ENCODE data around the gene RAB9A. TPM values are rescaled to one million over a fixed set of nuclear protein-coding genes. Genes with fewer than 3 reads are reported as not detected.
"Not testable (repeated sequence)": the region's sequence is repeated elsewhere in the genome, so short reads cannot be mapped to it uniquely, and the experiment has no call there.

Gene RAB9A
- total RNA-seq, 4 donors from 2014 or later, result 44.6 to 70.5 (median 56.0) TPM

DNA sequence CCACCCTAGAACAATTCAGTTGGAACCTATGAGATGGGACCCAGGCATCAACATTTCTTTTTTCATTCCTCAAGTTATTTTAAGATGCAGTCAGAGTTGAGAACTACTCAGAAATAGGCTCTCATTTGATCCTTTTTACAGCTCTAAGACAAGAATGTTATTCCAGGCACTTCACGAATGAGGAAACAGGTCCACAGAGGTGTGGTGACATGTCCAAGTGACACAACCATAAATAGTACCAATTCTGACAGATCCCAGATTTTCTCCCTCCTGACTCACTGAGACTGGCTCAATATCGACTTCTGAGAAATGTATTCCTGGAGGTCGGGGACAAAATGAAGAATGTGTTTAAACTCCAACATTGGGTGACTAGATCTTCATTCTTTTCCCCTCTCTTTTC is 24.9 kb upstream of the RAB9A start:
- no peak overlapping the region for H3K4me3 ChIP-seq (ENCODE audit: low read depth, poor library complexity, severe bottlenecking)
- intact Hi-C loops (cut with DNase I; ENCODE audit: low total_unique reads), result loop anchor here (10.0 kb wide), 1 partner anchor 71 kb away; the partner anchor contains the start of genes OFD1 and TRAPPC2
- 66 to 76% methylated on average over 3 of the region's 3 CpGs for WGBS, 2 donors
- TF ChIP-seq CTCF (IDR thresholded peaks at IDR 0.05) (no peak), POLR2A (IDR thresholded peaks at IDR 0.05) (no peak)
- DNase-seq (ENCODE audit: low spot score in 2 of 2), result no peak

- 72 to 76% methylated on average over 3 of the region's 3 CpGs for WGBS, 2 donors
- DNase-seq (ENCODE audit: low spot score in 2 of 2), result no peak
- H3K4me3 ChIP-seq (ENCODE audit: low read depth, poor library complexity, severe bottlenecking), result no peak overlapping the region
- TF ChIP-seq POLR2A (IDR thresholded peaks at IDR 0.05) (no peak), CTCF (IDR thresholded peaks at IDR 0.05) (no peak)
- intact Hi-C loops (cut with DNase I; ENCODE audit: low total_unique reads), result loop anchor here (10.0 kb wide), 1 partner anchor 68 kb away; the partner anchor contains the start of genes OFD1 and TRAPPC2
Observed at GRCh38 chrX:13666836-13667235, 22.1 kb upstream of the RAB9A start.

DNA sequence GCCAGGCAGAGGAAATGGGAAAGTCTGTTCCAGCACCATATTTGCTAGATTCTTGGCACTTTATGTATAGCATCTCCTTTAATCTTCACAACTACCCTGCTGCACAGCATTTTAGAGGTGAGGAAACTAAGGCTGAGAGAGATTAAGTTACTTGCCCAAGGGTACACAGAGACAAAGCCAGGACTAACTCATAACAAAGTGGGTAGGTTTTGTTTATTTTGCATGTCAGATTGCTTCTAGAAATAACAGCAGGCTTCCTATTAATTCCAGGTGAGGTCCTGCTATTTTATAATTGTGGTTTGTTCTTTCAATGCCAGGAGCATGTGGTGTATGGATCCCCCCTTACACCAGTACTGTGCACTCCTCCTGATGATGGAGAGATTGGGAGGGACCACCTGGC is 21.0 kb upstream of the RAB9A start:
- TF ChIP-seq CTCF (IDR thresholded peaks at IDR 0.05) (no peak), POLR2A (IDR thresholded peaks at IDR 0.05) (no peak)
- intact Hi-C loops (cut with DNase I; ENCODE audit: low total_unique reads), result loop anchor here (10.0 kb wide), 1 partner anchor 67 kb away; the partner anchor contains the start of genes OFD1 and TRAPPC2

DNA sequence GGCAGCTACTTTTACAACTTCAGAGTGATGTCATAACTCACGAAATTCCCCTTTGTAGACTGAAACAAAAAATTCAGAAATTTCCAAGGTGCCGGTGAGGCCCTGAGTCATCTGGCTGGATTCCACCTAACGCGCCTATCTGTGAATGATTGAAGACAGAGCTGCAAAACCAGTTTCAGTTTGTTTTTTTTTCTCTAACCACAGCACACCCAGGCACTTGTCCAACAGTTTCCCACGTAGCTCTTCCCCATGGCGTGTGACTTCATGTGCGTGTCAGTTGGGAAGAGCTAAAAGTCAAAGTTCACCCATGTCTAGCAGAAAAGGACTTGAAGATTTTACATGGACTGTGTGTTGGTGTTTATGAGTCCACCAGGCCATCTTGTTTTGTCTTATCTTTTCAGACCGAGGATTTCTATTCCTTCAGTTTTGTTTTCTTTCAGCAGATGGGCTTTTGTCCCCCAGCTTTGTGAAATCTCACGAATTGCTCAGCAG is 19.6 kb upstream of the RAB9A start:
- 8 to 36% methylated on average over 9 of the region's 9 CpGs for WGBS, 2 donors
- TF ChIP-seq POLR2A (IDR thresholded peaks at IDR 0.05) (no peak), CTCF (IDR thresholded peaks at IDR 0.05) (no peak)
- H3K4me3 ChIP-seq (ENCODE audit: low read depth, poor library complexity, severe bottlenecking), result no peak overlapping the region
- DNase-seq (ENCODE audit: low spot score in 2 of 2), result peak in 1 of 2 donors; percentile 63
- intact Hi-C loops (cut with DNase I; ENCODE audit: low total_unique reads), result loop anchor here (10.0 kb wide), 1 partner anchor 66 kb away; the partner anchor contains the start of genes OFD1 and TRAPPC2

More for the DNA sequence above, 21.0 kb upstream of the RAB9A start:
- no peak overlapping the region for H3K4me3 ChIP-seq (ENCODE audit: low read depth, poor library complexity, severe bottlenecking)
- no peak for DNase-seq (ENCODE audit: low spot score in 2 of 2)

DNA sequence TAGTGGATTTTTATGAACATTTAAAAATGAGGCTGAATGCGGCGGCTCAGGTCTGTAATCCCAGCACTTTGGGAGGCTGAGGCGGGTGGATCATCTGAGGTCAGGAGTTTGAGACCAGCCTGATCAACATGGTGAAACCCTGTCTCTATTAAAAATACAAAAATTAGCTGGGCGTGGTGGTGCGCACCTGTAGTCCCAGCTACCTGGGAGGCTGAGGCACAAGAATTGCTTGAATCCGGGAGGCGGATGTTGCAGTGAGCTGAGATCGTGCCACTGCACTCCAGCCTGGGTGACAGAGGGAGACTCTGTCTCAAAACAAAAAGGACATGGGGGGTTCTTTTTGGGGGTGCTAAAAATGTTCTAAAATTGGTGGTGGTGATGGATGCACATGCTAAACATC is 19.2 kb upstream of the RAB9A start:
- intact Hi-C loops (cut with DNase I; ENCODE audit: low total_unique reads), result loop anchor here (10.0 kb wide), 1 partner anchor 65 kb away; the partner anchor contains the start of genes OFD1 and TRAPPC2
- not testable (repeated sequence) for DNase-seq (ENCODE audit: low spot score in 2 of 2); H3K4me3 ChIP-seq (ENCODE audit: low read depth, poor library complexity, severe bottlenecking)
- 92 to 95% methylated on average over 8 of the region's 8 CpGs for WGBS, 2 donors

DNA sequence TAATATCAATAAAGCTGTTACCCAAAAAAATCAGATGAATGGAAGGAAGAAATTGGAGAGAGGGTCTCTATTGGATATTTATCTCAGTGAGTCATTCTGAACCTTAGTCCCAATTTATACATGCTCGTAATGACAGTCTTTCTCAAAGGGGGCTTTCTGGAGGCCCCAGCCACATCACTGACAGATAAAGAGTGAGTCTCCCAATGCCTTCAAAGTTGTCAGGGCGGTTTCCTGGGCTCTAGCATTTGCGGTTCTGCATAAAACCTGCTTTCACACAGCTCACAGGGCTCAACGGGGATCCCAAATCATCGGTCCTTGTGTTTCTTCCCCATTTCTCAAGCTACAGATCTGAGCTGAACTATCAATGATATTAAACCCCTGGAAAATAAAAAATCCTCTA is 18.7 kb upstream of the RAB9A start:
- intact Hi-C loops (cut with DNase I; ENCODE audit: low total_unique reads), result no loop called here
- TF ChIP-seq CTCF (IDR thresholded peaks at IDR 0.05) (no peak), POLR2A (IDR thresholded peaks at IDR 0.05) (no peak)
- no peak for DNase-seq (ENCODE audit: low spot score in 2 of 2)
- WGBS, 2 donors, result 82 to 96% methylated on average over 5 of the region's 5 CpGs
- no peak overlapping the region for H3K4me3 ChIP-seq (ENCODE audit: low read depth, poor library complexity, severe bottlenecking)

All from lower leg skin (tissue), 4 donors.